B cell (primary cell): Measurements from ENCODE around the gene DNASE1L3.

Source experiments
- CTCF ChIP-seq: fragments of 200-600 bp; IDR thresholded peaks from one replicate; pipeline ENCODE4 v1.8.0; 2022; ENCODE audit warnings: antibody characterized with exemption, mild to moderate bottlenecking
- EZH2 ChIP-seq: IDR thresholded peaks from 2 replicates; pipeline ENCODE4 v1.6.1; 2012; ENCODE audit warnings: borderline replicate concordance, low read depth, mild to moderate bottlenecking, moderate library complexity, low read length; ENCODE audit not compliant: insufficient read depth, poor library complexity, severe bottlenecking

DNA sequence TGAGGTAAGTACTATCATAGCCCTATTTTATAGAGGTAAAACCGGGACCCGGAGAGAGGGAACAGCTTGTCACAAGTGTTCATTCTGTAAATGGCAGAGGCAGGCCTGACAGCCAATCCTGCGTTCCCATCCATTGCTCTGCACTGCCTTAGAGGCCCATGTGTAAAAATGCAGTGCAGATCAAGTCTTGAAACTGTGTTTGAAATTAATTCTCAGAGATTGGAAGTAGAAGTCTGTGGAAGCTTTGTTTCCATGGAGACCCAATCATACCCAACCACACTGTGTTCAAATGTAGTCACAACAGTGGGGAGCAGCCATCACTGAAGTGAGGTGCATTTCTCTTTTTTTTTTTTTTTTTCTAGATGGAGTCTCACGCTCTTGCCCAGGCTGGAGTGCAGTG lies 13.1 kb upstream of the DNASE1L3 start:
- TF ChIP-seq CTCF (no peak), EZH2 (no peak)
